ENCODE results near the gene NALCN.

- TF ChIP-seq, protein P1, sequence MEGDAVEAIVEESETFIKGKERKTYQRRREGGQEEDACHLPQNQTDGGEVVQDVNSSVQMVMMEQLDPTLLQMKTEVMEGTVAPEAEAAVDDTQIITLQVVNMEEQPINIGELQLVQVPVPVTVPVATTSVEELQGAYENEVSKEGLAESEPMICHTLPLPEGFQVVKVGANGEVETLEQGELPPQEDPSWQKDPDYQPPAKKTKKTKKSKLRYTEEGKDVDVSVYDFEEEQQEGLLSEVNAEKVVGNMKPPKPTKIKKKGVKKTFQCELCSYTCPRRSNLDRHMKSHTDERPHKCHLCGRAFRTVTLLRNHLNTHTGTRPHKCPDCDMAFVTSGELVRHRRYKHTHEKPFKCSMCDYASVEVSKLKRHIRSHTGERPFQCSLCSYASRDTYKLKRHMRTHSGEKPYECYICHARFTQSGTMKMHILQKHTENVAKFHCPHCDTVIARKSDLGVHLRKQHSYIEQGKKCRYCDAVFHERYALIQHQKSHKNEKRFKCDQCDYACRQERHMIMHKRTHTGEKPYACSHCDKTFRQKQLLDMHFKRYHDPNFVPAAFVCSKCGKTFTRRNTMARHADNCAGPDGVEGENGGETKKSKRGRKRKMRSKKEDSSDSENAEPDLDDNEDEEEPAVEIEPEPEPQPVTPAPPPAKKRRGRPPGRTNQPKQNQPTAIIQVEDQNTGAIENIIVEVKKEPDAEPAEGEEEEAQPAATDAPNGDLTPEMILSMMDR (IDR thresholded peaks at IDR 0.05) = no peak
- no peak for TF ChIP-seq POLR2A (IDR thresholded peaks at IDR 0.05)
- TF ChIP-seq EP300 (IDR thresholded peaks at IDR 0.05) = no peak
- no peak for TF ChIP-seq POLR2AphosphoS5 (IDR thresholded peaks at IDR 0.05)
Measured at GRCh38 chr13:101217086-101217485, 199.2 kb downstream of the NALCN start.

Measured in suprapubic skin (tissue), 4 donors.